GM15510 (cell line): ENCODE data around the gene RAI1.

Experiments
- POLR2A ChIP-seq: IDR thresholded peaks from 3 replicates; pipeline ENCODE4 v1.6.1; 2011; ENCODE audit warnings: borderline replicate concordance; ENCODE audit not compliant: insufficient read length; ENCODE audit errors: extremely low read depth

The RAI1 gene

GRCh38 chr17:17675925-17676534 lies 5.2 kb upstream of the RAI1 start:
- no peak for TF ChIP-seq POLR2A

- no peak for TF ChIP-seq POLR2A
Measured at GRCh38 chr17:17676752-17677151, 4.5 kb upstream of the RAI1 start.

- no peak for TF ChIP-seq POLR2A
Measured at GRCh38 chr17:17677299-17678040, 3.8 kb upstream of the RAI1 start.

- no peak for TF ChIP-seq POLR2A
Measured at GRCh38 chr17:17679243-17679642, 2.0 kb upstream of the RAI1 start.

GRCh38 chr17:17679748-17680147 lies 1.5 kb upstream of the RAI1 start:
- TF ChIP-seq POLR2A: no peak

GRCh38 chr17:17680477-17681186 lies 626 bp upstream of the RAI1 start:
- no peak for TF ChIP-seq POLR2A

- TF ChIP-seq POLR2A: no peak
Measured at GRCh38 chr17:17681744-17682292, 560 bp downstream of the RAI1 start.

GRCh38 chr17:17682293-17682736 lies 1.1 kb downstream of the RAI1 start:
- peak; percentile 52 for TF ChIP-seq POLR2A

GRCh38 chr17:17682737-17683680 lies 1.8 kb downstream of the RAI1 start:
- TF ChIP-seq POLR2A: peak; percentile 61

- TF ChIP-seq POLR2A: no peak
Measured at GRCh38 chr17:17683710-17684365, 2.6 kb downstream of the RAI1 start.

GRCh38 chr17:17684906-17685774 lies 3.9 kb downstream of the RAI1 start:
- no peak for TF ChIP-seq POLR2A

GRCh38 chr17:17685775-17686291 lies 4.6 kb downstream of the RAI1 start:
- TF ChIP-seq POLR2A: no peak

- no peak for TF ChIP-seq POLR2A
Measured at GRCh38 chr17:17689312-17689711, 8.1 kb downstream of the RAI1 start.
